HL-60 (cell line): ENCODE results near the gene ANO2.

Experiments used
- DNase-seq, 2 experiments: peaks; one replicate each; pipeline ENCODE4 v3.0.0-alpha.2; 2010 to 2020; ENCODE audit warnings: low read depth in 1 of 2, low spot score in 1 of 2
- H3K27ac ChIP-seq: fragments of 250-450 bp; sonication (Bioruptor Pico); replicated peaks from 2 replicates; pipeline ENCODE4 v1.5.1; 2020; ENCODE audit warnings: mild to moderate bottlenecking, moderate library complexity
- H3K27me3 ChIP-seq: fragments of 250-450 bp; sonication (Bioruptor Pico); 2 replicates; pipeline ENCODE4 v1.5.1; 2021; ENCODE audit warnings: mild to moderate bottlenecking, moderate library complexity; ENCODE audit not compliant: insufficient read depth, poor library complexity, severe bottlenecking
- H3K4me3 ChIP-seq: replicated peaks from 2 replicates; pipeline ENCODE4 v1.5.1; 2011; ENCODE audit warnings: mild to moderate bottlenecking, control low read depth, low read length; ENCODE audit not compliant: insufficient read depth
- CTCF ChIP-seq: IDR thresholded peaks from one replicate; pipeline ENCODE4 v1.5.1; 2011; ENCODE audit warnings: low read length, control low read depth, inconsistent platforms; ENCODE audit not compliant: insufficient read depth
- GABPA ChIP-seq: IDR thresholded peaks from 2 replicates; pipeline ENCODE4 v1.6.1; 2012; ENCODE audit warnings: low read depth
- POLR2AphosphoS5 ChIP-seq: IDR thresholded peaks from 2 replicates; pipeline ENCODE4 v1.6.1; 2012; ENCODE audit warnings: low read depth
- SPI1 ChIP-seq: IDR thresholded peaks from 2 replicates; pipeline ENCODE4 v1.6.1; 2012; ENCODE audit warnings: low read depth, mild to moderate bottlenecking, borderline replicate concordance
- TF ChIP-seq, protein P1 (sequence below): IDR thresholded peaks from 2 replicates; pipeline ENCODE4 v1.6.1; 2012; ENCODE audit warnings: low read depth; ENCODE audit not compliant: insufficient replicate concordance

ANO2 gene

GRCh38 chr12:5556946-5557673 lies 387.9 kb downstream of the ANO2 start:
- DNase-seq = no peak
- Histone ChIP-seq H3K27me3 (peaks cover 1% of the 10 kb centered on the region), H3K4me3 (no peak overlapping the region), H3K27ac (no peak overlapping the region)
- TF ChIP-seq, protein P1, sequence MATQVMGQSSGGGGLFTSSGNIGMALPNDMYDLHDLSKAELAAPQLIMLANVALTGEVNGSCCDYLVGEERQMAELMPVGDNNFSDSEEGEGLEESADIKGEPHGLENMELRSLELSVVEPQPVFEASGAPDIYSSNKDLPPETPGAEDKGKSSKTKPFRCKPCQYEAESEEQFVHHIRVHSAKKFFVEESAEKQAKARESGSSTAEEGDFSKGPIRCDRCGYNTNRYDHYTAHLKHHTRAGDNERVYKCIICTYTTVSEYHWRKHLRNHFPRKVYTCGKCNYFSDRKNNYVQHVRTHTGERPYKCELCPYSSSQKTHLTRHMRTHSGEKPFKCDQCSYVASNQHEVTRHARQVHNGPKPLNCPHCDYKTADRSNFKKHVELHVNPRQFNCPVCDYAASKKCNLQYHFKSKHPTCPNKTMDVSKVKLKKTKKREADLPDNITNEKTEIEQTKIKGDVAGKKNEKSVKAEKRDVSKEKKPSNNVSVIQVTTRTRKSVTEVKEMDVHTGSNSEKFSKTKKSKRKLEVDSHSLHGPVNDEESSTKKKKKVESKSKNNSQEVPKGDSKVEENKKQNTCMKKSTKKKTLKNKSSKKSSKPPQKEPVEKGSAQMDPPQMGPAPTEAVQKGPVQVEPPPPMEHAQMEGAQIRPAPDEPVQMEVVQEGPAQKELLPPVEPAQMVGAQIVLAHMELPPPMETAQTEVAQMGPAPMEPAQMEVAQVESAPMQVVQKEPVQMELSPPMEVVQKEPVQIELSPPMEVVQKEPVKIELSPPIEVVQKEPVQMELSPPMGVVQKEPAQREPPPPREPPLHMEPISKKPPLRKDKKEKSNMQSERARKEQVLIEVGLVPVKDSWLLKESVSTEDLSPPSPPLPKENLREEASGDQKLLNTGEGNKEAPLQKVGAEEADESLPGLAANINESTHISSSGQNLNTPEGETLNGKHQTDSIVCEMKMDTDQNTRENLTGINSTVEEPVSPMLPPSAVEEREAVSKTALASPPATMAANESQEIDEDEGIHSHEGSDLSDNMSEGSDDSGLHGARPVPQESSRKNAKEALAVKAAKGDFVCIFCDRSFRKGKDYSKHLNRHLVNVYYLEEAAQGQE = no peak
- TF ChIP-seq SPI1 = no peak
- TF ChIP-seq CTCF = no peak
- no peak for TF ChIP-seq POLR2AphosphoS5
- no peak for TF ChIP-seq GABPA

GRCh38 chr12:5556033-5556614 lies 388.9 kb downstream of the ANO2 start:
- TF ChIP-seq, protein P1 = no peak
- TF ChIP-seq POLR2AphosphoS5 (no peak), CTCF (peak; percentile 16), GABPA (no peak), SPI1 (no peak)
- DNase-seq = no peak
- Histone ChIP-seq H3K27ac (no peak overlapping the region), H3K27me3 (no peaks in the 10 kb centered on the region), H3K4me3 (no peak overlapping the region)

DNA sequence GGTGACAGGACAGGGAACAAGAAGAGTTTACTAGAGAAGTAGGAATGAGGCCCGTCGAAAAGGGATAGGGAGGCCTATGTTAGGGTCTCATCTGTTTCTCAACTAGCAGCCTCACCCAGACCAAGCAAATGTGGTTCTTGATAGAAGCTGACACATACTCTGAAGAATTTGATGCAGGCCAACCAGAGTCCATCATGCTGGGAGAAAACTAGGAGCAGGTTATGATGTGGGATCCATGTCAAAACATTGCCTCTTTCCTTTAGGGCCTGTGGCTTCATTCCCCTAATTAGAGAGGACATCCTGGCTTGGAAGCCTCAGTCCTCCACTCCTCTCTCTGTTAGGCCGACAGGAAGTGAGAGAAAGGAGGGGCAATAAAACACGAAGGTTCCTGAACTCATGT lies 390.3 kb downstream of the ANO2 start:
- TF ChIP-seq SPI1 = no peak
- no peak for TF ChIP-seq POLR2AphosphoS5
- H3K4me3 ChIP-seq = no peak overlapping the region
- no peak overlapping the region for H3K27ac ChIP-seq
- no peak for DNase-seq
- H3K27me3 ChIP-seq = peaks cover 2% of the 10 kb centered on the region

DNA sequence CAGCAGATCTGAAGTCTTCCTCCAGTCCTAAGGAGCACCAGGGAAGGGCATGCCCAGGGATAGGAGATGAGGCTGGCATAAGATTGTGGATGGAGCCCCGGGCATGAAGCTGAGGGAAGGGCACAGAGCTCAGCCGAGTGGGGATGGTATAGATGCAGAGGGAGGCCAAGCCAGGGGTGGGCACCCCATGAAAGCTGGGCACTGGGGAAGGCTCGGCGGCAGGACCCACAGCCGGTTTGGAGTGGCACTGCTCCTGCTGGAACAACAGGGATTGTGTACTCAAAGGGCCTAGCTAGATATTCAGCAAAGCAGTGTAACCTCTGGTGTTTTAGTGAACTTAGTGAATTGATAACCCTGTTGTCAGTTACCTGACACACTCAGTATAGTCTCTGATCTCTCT lies 396.0 kb downstream of the ANO2 start:
- TF ChIP-seq, protein P1 = no peak
- TF ChIP-seq SPI1 = no peak
- no peak for TF ChIP-seq POLR2AphosphoS5
- no peak for TF ChIP-seq CTCF
- no peak for TF ChIP-seq GABPA
- Histone ChIP-seq H3K4me3 (no peak overlapping the region), H3K27ac (no peak overlapping the region), H3K27me3 (peaks cover 5% of the 10 kb centered on the region)
- no peak for DNase-seq
